Activated CD4-positive, alpha-beta memory T cell treated with anti-CD3 and anti-CD28 coated beads for 36 hours (primary cell): ENCODE measurements around the gene PARD6G. TPM values are rescaled to one million over a fixed set of nuclear protein-coding genes. Genes with fewer than 3 reads are reported as not detected.

ENCODE experiments used
- CTCF ChIA-PET: fragments of 350-600 bp; sonication (Branson Sonifier 250); formaldehyde crosslinking; loops from one replicate; lab custom pipeline; 2021; ENCODE audit warnings: antibody characterized with exemption, inconsistent platforms; lab: Charles Lee
- POLR2A ChIA-PET: fragments of 350-600 bp; sonication (Branson Sonifier 250); formaldehyde crosslinking; loops from one replicate; lab custom pipeline; 2021; ENCODE audit warnings: antibody characterized with exemption; lab: Charles Lee
- DNase-seq: peaks from one replicate; pipeline ENCODE4 v3.0.0-alpha.2; 2020
- H3K27ac Mint-ChIP-seq: one replicate; pipeline ENCODE4 v1.8.0; 2021; ENCODE audit warnings: mixed read lengths
- H3K27me3 Mint-ChIP-seq: one replicate; pipeline ENCODE4 v1.8.0; 2021; ENCODE audit warnings: mixed read lengths
- H3K36me3 Mint-ChIP-seq: one replicate; pipeline ENCODE4 v1.8.0; 2021; ENCODE audit warnings: mixed read lengths
- H3K4me1 Mint-ChIP-seq: one replicate; pipeline ENCODE4 v1.8.0; 2021; ENCODE audit warnings: low read depth, mixed read lengths
- H3K4me3 Mint-ChIP-seq: one replicate; pipeline ENCODE4 v1.8.0; 2021; ENCODE audit warnings: mild to moderate bottlenecking, mixed read lengths
- H3K9me3 Mint-ChIP-seq: one replicate; pipeline ENCODE4 v1.8.0; 2021; ENCODE audit warnings: mixed read lengths
- intact Hi-C: fragments of 100-400 bp; cut with micrococcal nuclease; formaldehyde crosslinking; loops from one replicate; pipeline ENCODE4 v1.15.1; 2023
- total RNA-seq, 2 experiments: library from RNA; stranded (reverse); gene quantifications; one replicate each; pipeline ENCODE4 v1.2.3, GENCODE V29; 2021

PARD6G gene
- total RNA-seq, 2 experiments from 2014 or later, result 0.17 to 0.40 TPM

- ChIA-PET POLR2A (interaction anchor here (1.1 kb wide), 1 partner anchor 9 kb away, joined by 3 read pairs; no protein-coding TSS in a partner anchor), CTCF (no interaction called here)
- peaks cover 12% of the 10 kb centered on the region for H3K4me1 Mint-ChIP-seq
Observed at GRCh38 chr18:80192653-80193385, 54.5 kb downstream of the PARD6G start.

GRCh38 chr18:80191907-80192652, 55.2 kb downstream of the PARD6G start:
- Mint-ChIP-seq H3K4me1 (peaks cover 12% of the 10 kb centered on the region), H3K27me3 (peaks cover 38% of the 10 kb centered on the region), H3K27ac (no peak overlapping the region), H3K36me3 (no peaks in the 10 kb centered on the region), H3K9me3 (no peaks in the 10 kb centered on the region), H3K4me3 (no peak overlapping the region)
- DNase-seq, result no peak
- CTCF ChIA-PET, result no interaction called here
- intact Hi-C loops, result no loop called here
- POLR2A ChIA-PET, result interaction anchor here (1.1 kb wide), 1 partner anchor 10 kb away, joined by 3 read pairs; no protein-coding TSS in a partner anchor

More at GRCh38 chr18:80192653-80193385, 54.5 kb downstream of the PARD6G start:
- no peak overlapping the region for H3K4me3 Mint-ChIP-seq
- intact Hi-C loops, result no loop called here
- no peak overlapping the region for H3K27ac Mint-ChIP-seq
- H3K36me3 Mint-ChIP-seq, result no peaks in the 10 kb centered on the region
- peaks cover 46% of the 10 kb centered on the region for H3K27me3 Mint-ChIP-seq
- no peaks in the 10 kb centered on the region for H3K9me3 Mint-ChIP-seq
- DNase-seq, result no peak

- peaks cover 12% of the 10 kb centered on the region for H3K4me1 Mint-ChIP-seq
- CTCF ChIA-PET, result interaction anchor here (1.0 kb wide), 1 partner anchor 20 kb away, joined by 4 read pairs; no protein-coding TSS in a partner anchor
- intact Hi-C loops, result no loop called here
Observed at GRCh38 chr18:80191264-80191663, 56.0 kb downstream of the PARD6G start.

GRCh38 chr18:80190311-80190710, 57.0 kb downstream of the PARD6G start:
- peaks cover 35% of the 10 kb centered on the region for H3K27me3 Mint-ChIP-seq
- intact Hi-C loops, result no loop called here
- H3K36me3 Mint-ChIP-seq, result no peaks in the 10 kb centered on the region
- no peaks in the 10 kb centered on the region for H3K9me3 Mint-ChIP-seq
- POLR2A ChIA-PET, result no interaction called here
- H3K27ac Mint-ChIP-seq, result no peak overlapping the region
- CTCF ChIA-PET, result no interaction called here
- no peak for DNase-seq
- peaks cover 12% of the 10 kb centered on the region for H3K4me1 Mint-ChIP-seq
- H3K4me3 Mint-ChIP-seq, result no peak overlapping the region

More at GRCh38 chr18:80191264-80191663, 56.0 kb downstream of the PARD6G start:
- Mint-ChIP-seq H3K27ac (no peak overlapping the region), H3K9me3 (no peaks in the 10 kb centered on the region), H3K36me3 (no peaks in the 10 kb centered on the region), H3K27me3 (peaks cover 35% of the 10 kb centered on the region), H3K4me3 (no peak overlapping the region)
- no peak for DNase-seq
- POLR2A ChIA-PET, result no interaction called here

- no peak overlapping the region for H3K4me3 Mint-ChIP-seq
- POLR2A ChIA-PET, result no interaction called here
- H3K9me3 Mint-ChIP-seq, result no peaks in the 10 kb centered on the region
- no peak for DNase-seq
- H3K4me1 Mint-ChIP-seq, result peaks cover 4% of the 10 kb centered on the region
- H3K27me3 Mint-ChIP-seq, result peaks cover 27% of the 10 kb centered on the region
- no peak overlapping the region for H3K27ac Mint-ChIP-seq
- intact Hi-C loops, result no loop called here
- CTCF ChIA-PET, result no interaction called here
- H3K36me3 Mint-ChIP-seq, result no peaks in the 10 kb centered on the region
Observed at GRCh38 chr18:80189531-80189865, 57.8 kb downstream of the PARD6G start.

GRCh38 chr18:80188643-80189530, 58.4 kb downstream of the PARD6G start:
- Mint-ChIP-seq H3K4me1 (no peaks in the 10 kb centered on the region), H3K9me3 (no peaks in the 10 kb centered on the region), H3K27ac (no peak overlapping the region), H3K27me3 (peaks cover 23% of the 10 kb centered on the region), H3K4me3 (no peak overlapping the region), H3K36me3 (no peaks in the 10 kb centered on the region)
- CTCF ChIA-PET, result no interaction called here
- POLR2A ChIA-PET, result no interaction called here
- intact Hi-C loops, result no loop called here
- DNase-seq, result no peak

- no peak overlapping the region for H3K4me3 Mint-ChIP-seq
- intact Hi-C loops, result no loop called here
- DNase-seq, result no peak
- POLR2A ChIA-PET, result no interaction called here
- H3K27ac Mint-ChIP-seq, result no peak overlapping the region
- H3K36me3 Mint-ChIP-seq, result no peaks in the 10 kb centered on the region
- peaks cover 17% of the 10 kb centered on the region for H3K27me3 Mint-ChIP-seq
- H3K9me3 Mint-ChIP-seq, result no peaks in the 10 kb centered on the region
- H3K4me1 Mint-ChIP-seq, result no peaks in the 10 kb centered on the region
- CTCF ChIA-PET, result no interaction called here
Observed at GRCh38 chr18:80187956-80188642, 59.2 kb downstream of the PARD6G start.

- CTCF ChIA-PET, result no interaction called here
- intact Hi-C loops, result no loop called here
- Mint-ChIP-seq H3K4me3 (no peak overlapping the region), H3K9me3 (no peaks in the 10 kb centered on the region), H3K4me1 (no peaks in the 10 kb centered on the region), H3K27me3 (peaks cover 7% of the 10 kb centered on the region), H3K36me3 (no peaks in the 10 kb centered on the region), H3K27ac (no peak overlapping the region)
- DNase-seq, result no peak
- POLR2A ChIA-PET, result no interaction called here
Observed at GRCh38 chr18:80185545-80185944, 61.8 kb downstream of the PARD6G start.

- Mint-ChIP-seq H3K36me3 (no peaks in the 10 kb centered on the region), H3K4me3 (no peak overlapping the region), H3K27me3 (peaks cover 4% of the 10 kb centered on the region), H3K9me3 (no peaks in the 10 kb centered on the region), H3K4me1 (no peaks in the 10 kb centered on the region), H3K27ac (no peak overlapping the region)
- no peak for DNase-seq
- ChIA-PET CTCF (interaction anchor here (0.6 kb wide), 1 partner anchor 16 kb away, joined by 3 read pairs; no protein-coding TSS in a partner anchor), POLR2A (no interaction called here)
- intact Hi-C loops, result no loop called here
Observed at GRCh38 chr18:80184243-80184772, 63.0 kb downstream of the PARD6G start.

GRCh38 chr18:80183273-80184050, 63.9 kb downstream of the PARD6G start:
- no peak overlapping the region for H3K4me3 Mint-ChIP-seq
- no peaks in the 10 kb centered on the region for H3K36me3 Mint-ChIP-seq
- H3K4me1 Mint-ChIP-seq, result no peaks in the 10 kb centered on the region
- CTCF ChIA-PET, result interaction anchor here (0.6 to 1.8 kb wide), 3 partner anchors 10 to 15 kb away, joined by 3 to 8 read pairs (median 4); no protein-coding TSS in a partner anchor
- intact Hi-C loops, result no loop called here
- H3K9me3 Mint-ChIP-seq, result no peaks in the 10 kb centered on the region
- POLR2A ChIA-PET, result no interaction called here
- peak; percentile 1 for DNase-seq
- peaks cover 8% of the 10 kb centered on the region for H3K27me3 Mint-ChIP-seq
- no peak overlapping the region for H3K27ac Mint-ChIP-seq

- H3K4me1 Mint-ChIP-seq, result no peaks in the 10 kb centered on the region
- H3K36me3 Mint-ChIP-seq, result no peaks in the 10 kb centered on the region
- intact Hi-C loops, result no loop called here
- POLR2A ChIA-PET, result no interaction called here
- no peak overlapping the region for H3K27ac Mint-ChIP-seq
- H3K27me3 Mint-ChIP-seq, result peaks cover 13% of the 10 kb centered on the region
- CTCF ChIA-PET, result interaction anchor here (1.7 to 1.8 kb wide), 2 partner anchors 10 to 12 kb away, joined by 4 to 8 read pairs; no protein-coding TSS in a partner anchor
- no peak for DNase-seq
- H3K4me3 Mint-ChIP-seq, result no peak overlapping the region
- no peaks in the 10 kb centered on the region for H3K9me3 Mint-ChIP-seq
Observed at GRCh38 chr18:80182855-80183254, 64.5 kb downstream of the PARD6G start.
